Stimulated activated CD4-positive, alpha-beta T cell treated with anti-CD3 and anti-CD28 coated beads, Interleukin-4, amount 100 ng/mL, for 24 hours (primary cell): ENCODE measurements around the gene KRTAP5-8.
"Not testable (repeated sequence)": the region's sequence is repeated elsewhere in the genome, so short reads cannot be mapped to it uniquely, and the experiment has no call there.

Experiments used
- DNase-seq: peaks from one replicate; pipeline ENCODE4 v3.0.0-alpha.2; 2020

KRTAP5-8 gene

GRCh38 chr11:71575723-71576424 is 38.0 kb downstream of the KRTAP5-8 start:
- no peak for DNase-seq

GRCh38 chr11:71576688-71577465 is 39.1 kb downstream of the KRTAP5-8 start:
- DNase-seq: not testable (repeated sequence)

- DNase-seq: no peak
These were observed 39.7 kb downstream of the KRTAP5-8 start for GRCh38 chr11:71577469-71578004.

DNA sequence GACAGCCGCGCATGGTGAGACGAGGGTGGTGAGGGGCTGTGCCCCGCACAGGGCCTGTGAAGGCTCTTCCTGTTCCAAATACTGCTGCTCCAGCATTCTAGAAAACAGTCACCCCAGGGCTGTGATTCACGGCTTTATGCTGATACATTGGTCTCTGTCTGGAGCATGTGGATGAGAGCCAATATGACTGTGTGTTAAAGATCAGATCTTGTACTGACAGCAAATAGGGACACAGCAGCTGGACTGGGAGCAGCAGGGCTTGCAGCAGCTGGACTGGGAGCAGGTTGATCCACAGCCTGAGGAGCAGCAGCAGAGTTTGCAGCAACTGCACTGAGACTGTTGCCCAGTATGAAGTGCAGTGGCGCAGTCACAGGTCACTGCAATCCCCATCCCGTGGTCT is 41.7 kb downstream of the KRTAP5-8 start:
- DNase-seq: not testable (repeated sequence)

DNA sequence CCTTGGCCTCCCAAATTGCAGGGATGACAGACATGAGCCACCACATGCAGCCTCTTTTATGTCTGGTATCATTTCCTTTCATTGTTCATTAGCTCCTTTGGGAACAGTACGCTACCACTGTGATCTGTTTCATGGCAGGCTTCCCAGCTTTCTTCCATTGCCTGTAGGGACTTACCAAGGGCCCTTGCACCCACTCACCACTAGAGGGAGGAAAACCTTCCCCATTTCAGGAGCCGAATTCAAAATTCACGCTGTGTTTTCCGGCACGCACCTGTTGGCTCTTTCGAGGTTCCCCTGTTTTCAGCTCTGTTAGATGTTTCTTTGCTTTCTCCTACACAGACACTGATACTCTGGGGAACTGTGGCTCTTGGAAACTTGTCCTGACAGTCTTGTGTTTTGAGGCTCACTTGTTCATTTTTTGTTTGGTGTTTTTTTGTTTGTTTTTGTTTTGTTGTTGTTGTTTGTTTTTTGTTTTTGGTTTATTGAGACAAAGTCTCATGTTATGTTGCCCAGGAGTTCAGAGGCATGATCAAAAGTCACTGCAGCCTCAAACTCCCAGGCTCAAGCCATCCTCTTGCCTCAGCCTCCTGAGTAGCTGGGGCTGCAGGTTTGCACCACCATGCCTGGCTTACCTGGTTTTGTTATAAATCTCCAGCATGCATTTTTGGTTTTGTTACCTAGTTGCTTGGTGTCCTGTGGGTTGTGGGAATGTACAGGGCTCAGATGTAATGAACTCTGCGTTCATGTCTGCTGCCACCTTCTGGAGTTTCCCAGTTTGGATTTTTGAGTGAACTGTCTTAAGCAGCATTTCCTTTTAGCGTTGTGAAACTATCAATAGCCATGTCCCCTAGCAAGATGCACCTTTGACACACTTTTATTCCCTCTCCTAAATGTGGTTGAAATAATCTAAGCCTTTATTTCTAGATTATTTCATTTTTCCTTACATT is 42.5 kb downstream of the KRTAP5-8 start:
- peak; percentile 36 for DNase-seq

DNA sequence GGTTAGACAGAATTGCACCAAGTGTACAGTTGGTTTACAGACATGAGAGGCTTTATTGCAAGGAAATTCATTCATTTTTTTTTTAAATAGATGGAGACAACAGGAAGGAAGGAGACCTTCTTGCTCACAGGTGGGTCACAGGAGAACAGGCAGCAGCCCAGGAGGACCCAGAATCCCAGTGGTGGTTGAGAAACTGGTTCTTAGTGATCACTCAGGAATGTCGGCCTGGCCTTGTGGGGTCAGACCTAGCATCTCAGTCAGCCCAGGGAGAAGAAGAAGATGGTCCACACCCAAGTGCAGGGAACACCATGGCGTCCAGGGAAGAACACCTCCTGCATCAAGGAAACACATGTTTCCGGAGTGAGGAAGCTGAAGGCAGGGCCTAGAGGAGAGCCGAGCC is 44.0 kb downstream of the KRTAP5-8 start:
- DNase-seq: no peak

- DNase-seq: no peak
These were observed 44.6 kb downstream of the KRTAP5-8 start, which contains the start of gene KRTAP5-11 for GRCh38 chr11:71582309-71582895. Gene KRTAP5-11 (minus strand): TSS chr11:71582875. CDS start chr11:71582837, 38 bp downstream.

DNA sequence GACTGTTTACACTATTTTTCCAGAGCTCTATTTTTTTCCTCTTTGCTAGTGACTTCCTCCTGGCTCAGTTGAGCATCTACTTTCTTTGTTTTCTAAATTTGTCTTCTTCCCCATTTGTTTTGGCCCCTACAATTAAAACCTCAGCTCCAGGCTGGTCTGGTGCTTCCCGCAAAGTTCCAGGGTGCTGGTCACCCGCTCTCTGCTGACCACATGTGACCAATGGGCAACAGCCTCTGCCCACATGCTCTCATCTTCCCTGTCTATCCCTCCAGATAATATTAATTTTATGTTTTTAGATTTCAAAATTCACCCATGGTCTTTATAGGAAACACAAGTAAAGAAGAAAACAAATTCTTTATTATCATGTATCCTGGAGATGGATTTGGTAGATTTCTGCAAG is 45.1 kb downstream of the KRTAP5-8 start:
- DNase-seq: not testable (repeated sequence)

DNA sequence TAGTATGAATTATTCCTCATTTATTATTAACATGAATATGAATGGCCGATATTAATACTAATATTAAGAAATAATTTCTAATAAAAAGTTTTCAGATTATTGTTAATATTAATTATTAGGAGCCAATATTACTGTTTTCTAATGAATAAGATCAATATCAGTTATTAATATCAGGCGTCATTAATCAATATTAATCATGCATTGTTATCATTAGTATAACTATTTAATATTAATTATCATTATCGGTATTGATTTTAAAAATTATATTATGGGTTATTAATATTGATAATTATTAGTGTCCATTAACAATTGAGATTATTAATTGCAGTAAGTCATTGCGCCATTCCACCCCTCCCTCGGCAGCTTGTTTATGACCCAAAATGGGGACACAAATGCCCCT is 47.8 kb downstream of the KRTAP5-8 start:
- not testable (repeated sequence) for DNase-seq

DNA sequence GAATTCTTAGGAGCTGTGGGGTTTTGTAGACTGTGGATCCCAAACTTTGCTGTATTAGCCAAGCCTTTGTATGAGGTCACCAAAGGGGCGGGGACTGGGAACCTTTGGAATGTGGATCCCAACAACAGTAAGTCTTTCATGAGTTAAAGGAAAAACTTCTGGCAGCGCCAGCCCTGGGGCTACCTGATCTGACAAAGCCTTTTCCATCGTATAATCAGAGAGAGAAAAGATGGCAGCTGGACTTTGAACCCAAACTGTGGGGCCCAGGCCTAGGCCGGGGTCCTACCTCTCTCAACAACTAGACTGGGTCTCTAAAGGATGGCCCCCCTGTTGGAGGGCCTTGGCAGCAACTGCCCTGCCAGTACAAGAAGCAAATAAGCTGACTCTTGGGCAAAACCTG is 50.5 kb downstream of the KRTAP5-8 start:
- not testable (repeated sequence) for DNase-seq
